SKM-1 (cell line): Measurements from ENCODE around the gene PIF1.

ENCODE experiments used
- DNase-seq: peaks from one replicate; lab custom pipeline; 2025; ENCODE audit not compliant: unreplicated experiment; lab: John Stamatoyannopoulos, UW

Gene PIF1

DNA sequence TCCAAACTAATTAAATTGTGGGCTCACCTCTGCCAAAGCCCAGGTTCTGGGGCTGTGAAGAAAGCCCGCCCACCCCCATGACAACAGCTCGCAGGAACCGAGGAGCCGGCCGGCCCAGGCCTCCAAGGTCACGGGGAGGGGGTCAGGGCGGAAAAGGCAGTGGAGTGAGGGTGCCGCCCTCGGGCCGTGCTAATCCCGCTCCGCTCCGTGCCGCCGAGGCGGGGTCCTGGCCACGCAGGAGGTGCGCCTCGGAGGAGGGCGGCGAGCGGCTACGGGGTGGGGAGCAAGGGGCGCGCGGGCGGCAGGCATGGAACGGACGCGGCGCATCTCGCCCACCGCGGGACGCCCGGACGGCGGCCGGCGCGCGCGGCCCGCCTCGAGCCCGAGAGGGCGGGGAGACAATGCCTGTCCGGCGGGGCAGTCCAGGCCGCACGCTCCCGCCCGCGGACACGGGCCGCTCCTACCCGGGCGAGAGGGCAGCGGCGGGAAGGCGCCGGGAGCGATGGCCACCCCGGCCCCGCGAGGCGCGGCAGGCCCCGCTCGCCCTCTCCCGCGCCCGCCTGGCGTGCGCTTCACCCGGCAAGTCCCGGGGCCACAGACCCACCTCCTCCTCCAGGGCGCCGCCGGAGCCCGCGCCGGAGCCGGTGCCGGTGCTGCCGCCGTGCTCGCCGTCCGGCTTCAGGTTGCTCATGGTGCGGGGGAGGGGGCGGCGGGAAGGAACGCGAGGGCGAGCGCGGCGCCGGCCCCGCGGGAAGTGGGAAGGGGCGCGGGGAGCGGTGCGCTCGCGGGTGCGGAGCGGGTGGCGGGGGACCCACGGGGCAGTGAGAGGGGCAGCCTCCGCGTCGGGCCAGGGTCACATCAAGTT is 50.6 kb downstream of the PIF1 start:
- no peak for DNase-seq

DNA sequence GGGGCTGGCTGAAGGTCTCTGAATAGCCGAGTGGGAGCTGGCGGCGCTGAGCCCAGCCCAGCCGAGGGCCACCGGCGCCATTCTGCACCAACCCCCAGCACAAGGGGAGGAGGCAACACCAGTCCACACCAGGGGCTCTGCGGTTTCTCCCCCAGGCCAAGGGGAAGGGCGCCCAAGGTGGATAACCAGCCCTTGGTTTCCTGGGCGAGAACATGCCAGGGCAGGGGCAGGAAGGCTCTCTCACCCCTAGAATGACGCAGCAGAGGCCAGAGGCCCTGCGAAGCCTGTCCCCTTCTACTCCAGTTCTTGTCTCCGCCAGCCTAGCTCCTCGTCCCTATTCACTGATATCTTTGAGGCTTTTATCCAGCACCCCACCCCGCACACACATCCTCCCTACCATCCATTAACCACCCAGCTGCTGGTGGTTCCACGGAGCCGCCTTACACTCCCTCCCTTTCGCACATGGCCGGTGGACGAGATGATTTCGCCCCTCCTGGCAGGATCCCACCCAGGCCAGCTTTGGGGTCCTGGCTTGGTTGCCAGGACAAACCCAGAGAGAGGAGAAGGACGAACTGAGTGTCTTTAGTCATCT is 51.3 kb downstream of the PIF1 start:
- DNase-seq, result no peak

DNA sequence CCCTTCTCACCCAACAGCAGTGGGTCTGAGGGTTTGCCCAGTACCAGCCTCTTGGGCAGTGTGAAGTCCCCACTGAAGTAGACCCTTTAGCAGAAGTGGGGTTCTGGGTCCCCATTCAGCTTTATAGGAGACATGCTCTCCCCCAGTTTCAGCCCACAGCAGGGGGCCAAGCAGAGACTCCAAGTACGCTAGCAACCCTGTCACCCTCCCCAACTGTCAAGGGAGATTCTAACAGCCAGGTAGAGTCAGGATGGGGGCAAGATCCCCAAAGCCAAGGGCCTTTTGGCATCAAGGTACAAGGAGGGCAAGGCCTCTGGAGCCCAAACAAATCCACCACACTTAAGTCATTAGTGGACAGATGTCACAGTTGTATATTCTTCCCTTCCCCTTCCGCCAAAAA is 51.8 kb downstream of the PIF1 start:
- DNase-seq, result no peak

GRCh38 chr15:64772964-64773363 is 52.5 kb downstream of the PIF1 start:
- DNase-seq, result no peak

DNA sequence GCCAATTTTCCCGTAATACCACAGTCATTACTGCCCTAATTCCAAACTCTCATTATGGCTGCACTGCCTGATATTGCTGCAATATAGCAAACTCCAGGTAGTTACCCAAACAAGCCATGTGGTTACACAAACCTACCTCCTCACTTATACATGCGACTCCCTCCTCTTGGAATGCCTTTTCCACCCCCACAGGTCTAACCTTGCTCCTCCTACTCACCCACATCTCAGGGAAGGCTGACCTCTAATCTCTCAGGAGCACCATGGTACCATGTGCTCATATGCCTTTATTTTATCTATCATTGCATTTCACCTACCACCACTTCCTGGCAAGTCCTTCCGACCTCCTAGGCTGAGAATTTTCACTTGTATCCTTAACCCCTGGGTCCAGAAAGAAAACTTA is 53.0 kb downstream of the PIF1 start:
- no peak for DNase-seq

DNA sequence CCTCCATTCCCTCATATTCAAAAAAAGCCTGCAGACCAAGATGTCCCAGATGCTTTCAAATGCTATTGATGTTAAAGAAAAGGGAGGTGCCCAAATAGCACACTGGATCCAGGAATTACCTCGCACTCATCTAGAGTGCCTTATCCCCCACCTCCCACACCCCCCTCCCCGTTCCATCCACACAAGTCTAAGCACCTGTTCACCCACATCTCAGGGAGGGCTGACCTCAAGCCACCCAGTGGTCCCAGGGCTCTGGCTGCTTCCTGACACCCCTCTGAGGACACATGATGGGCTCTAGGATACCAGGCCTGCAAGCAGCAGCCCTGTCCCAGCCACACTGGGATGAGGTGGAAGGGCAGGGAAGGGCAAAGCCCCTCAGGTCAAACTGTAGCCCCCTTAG is 54.8 kb downstream of the PIF1 start:
- DNase-seq, result no peak

DNA sequence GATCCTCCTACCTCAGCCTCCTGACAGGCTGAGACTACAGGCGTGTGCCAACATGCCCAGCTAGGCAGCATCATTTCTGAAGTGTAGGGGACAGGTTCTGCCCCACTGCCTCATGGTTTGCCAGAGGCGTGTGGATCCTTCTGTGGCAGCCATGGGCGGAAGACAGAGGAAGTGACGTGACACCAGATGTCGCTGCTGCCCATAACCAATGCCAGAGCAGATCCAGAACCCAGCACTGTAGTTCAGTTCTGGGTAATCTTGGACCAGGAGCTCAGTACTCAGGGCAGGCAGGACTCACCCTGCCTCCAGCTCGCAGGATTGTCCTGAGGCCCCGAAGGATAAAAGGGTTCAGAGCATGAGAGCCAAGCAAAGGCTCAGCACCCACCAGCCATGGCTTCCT is 58.2 kb downstream of the PIF1 start:
- no peak for DNase-seq

- no peak for DNase-seq
Measured at GRCh38 chr15:64766058-64766457, 59.4 kb downstream of the PIF1 start.
